Upper lobe of left lung (tissue), 4 donors: ENCODE measurements around the gene RNF4.

Experiments
- EP300 ChIP-seq, 4 donors: sonication (generic); formaldehyde crosslinking; IDR thresholded peaks; one replicate each; pipeline ENCODE4 v1.5.1; 2017; ENCODE audit warnings: antibody characterized with exemption in 4 of 4, control low read depth in 2 of 4
- TF ChIP-seq, protein P1 (sequence below), 6 experiments: fragments of 450-650 bp in 4 of 6; fragments of 200-600 bp in 2 of 6; sonication (generic) in 2 of 6; IDR thresholded peaks; one replicate each; pipeline ENCODE4 v1.5.1; 2016 to 2019; ENCODE audit warnings: antibody characterized with exemption in 6 of 6

DNA sequence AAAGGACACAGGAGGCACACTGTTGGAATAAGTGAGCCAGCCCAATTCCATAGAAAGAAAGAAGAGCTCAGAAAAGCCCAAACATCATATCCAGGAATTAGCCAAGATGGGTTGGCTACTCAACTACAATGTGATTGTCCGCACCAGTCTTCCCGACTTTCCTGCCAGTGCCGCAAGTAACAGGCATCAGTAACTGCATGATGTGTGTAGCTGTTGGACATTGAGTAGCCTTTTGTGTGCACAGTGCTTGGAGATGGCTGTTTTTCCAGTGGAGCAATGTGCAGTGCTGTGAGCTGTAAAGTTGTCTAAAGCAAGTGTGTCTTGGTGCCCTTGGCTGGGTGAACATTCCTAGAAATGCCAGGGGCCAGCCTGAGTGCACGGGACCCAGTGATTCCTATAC, 38.4 kb downstream of the RNF4 start:
- TF ChIP-seq EP300 (IDR thresholded peaks at IDR 0.05), result no peak
- TF ChIP-seq, protein P1, sequence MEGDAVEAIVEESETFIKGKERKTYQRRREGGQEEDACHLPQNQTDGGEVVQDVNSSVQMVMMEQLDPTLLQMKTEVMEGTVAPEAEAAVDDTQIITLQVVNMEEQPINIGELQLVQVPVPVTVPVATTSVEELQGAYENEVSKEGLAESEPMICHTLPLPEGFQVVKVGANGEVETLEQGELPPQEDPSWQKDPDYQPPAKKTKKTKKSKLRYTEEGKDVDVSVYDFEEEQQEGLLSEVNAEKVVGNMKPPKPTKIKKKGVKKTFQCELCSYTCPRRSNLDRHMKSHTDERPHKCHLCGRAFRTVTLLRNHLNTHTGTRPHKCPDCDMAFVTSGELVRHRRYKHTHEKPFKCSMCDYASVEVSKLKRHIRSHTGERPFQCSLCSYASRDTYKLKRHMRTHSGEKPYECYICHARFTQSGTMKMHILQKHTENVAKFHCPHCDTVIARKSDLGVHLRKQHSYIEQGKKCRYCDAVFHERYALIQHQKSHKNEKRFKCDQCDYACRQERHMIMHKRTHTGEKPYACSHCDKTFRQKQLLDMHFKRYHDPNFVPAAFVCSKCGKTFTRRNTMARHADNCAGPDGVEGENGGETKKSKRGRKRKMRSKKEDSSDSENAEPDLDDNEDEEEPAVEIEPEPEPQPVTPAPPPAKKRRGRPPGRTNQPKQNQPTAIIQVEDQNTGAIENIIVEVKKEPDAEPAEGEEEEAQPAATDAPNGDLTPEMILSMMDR (IDR thresholded peaks at IDR 0.05), result no peak
